HepG2 (cell line): ENCODE data around the gene ZDHHC3. TPM values are rescaled to one million over a fixed set of nuclear protein-coding genes. Genes with fewer than 3 reads are reported as not detected.

ENCODE experiments used
- ATAC-seq: fragments of 200-7000 bp; cut with Tn5 transposase; 3 replicates; pipeline ENCODE4 v1.9.1; 2020; ENCODE audit warnings: mild to moderate bottlenecking, moderate library complexity
- BruUV-seq: library from RNA; stranded (reverse); fragments of 400-500 nt; replicated peaks from 2 replicates; lab custom pipeline; 2021; lab: Mats Ljungman, UMichigan
- CTCF ChIA-PET: fragments of 300-600 bp; formaldehyde crosslinking; extraction: SDS; loops from one replicate; lab custom pipeline; 2021; ENCODE audit warnings: low total read pairs, inconsistent platforms, low intra/inter-chr PET ratio; lab: Yijun Ruan, JAX
- POLR2A ChIA-PET: fragments of 350-600 bp; sonication (Branson Sonifier 250); formaldehyde crosslinking; loops from one replicate; lab custom pipeline; 2020; ENCODE audit warnings: antibody characterized with exemption, inconsistent platforms; lab: Yijun Ruan, JAX
- DNase-seq: peaks from one replicate; pipeline ENCODE4 v3.0.0-alpha.2; 2015; ENCODE audit warnings: low spot score
- FAIRE-seq: peaks from 3 replicates; lab custom pipeline; 2011; peaks lifted over from hg19 to GRCh38; lab: Jason Lieb, UNC
- H2AFZ ChIP-seq: one replicate; pipeline ENCODE4 v1.6.1; 2011; ENCODE audit warnings: low read length, inconsistent platforms
- H3K27ac ChIP-seq: fragments of 300-600 bp; 3 replicates; pipeline ENCODE4 v1.8.0; 2011; ENCODE audit warnings: mixed run types, mild to moderate bottlenecking, mixed read lengths, low read length, inconsistent platforms; ENCODE audit not compliant: insufficient read depth; ENCODE audit errors: extremely low read length
- H3K27me3 ChIP-seq, 2 experiments: fragments of 200-600 bp in 1 of 2; 2 replicates in 1 of 2; 3 replicates in 1 of 2; pipeline versions ENCODE4 v1.6.0 to v1.8.0; 2011; ENCODE audit warnings: low read length in 2 of 2, mild to moderate bottlenecking in 2 of 2, moderate library complexity in 2 of 2, inconsistent platforms in 1 of 2; ENCODE audit not compliant: insufficient read depth in 2 of 2, control insufficient read depth in 1 of 2
- H3K36me3 ChIP-seq, 2 experiments: fragments of 200-600 bp in 1 of 2; replicated peaks in 1 of 2; 2 replicates in 1 of 2; 3 replicates in 1 of 2; pipeline versions ENCODE4 v1.5.1 to v1.8.0; 2011; ENCODE audit warnings: low read length in 2 of 2, inconsistent platforms in 1 of 2; ENCODE audit not compliant: insufficient read depth in 2 of 2, control insufficient read depth in 1 of 2
- H3K4me1 ChIP-seq: 2 replicates; pipeline ENCODE4 v1.5.1; 2012; ENCODE audit warnings: low read length, inconsistent platforms; ENCODE audit not compliant: insufficient read depth
- H3K4me2 ChIP-seq: 2 replicates; pipeline ENCODE4 v1.6.0; 2011; ENCODE audit warnings: low read depth, low read length, inconsistent platforms
- H3K4me3 ChIP-seq, 3 experiments: fragments of 200-600 bp in 1 of 3; sonication (generic), shearing (Covaris generic) in 1 of 3; replicated peaks in 1 of 3; 2 replicates each; pipeline ENCODE4 v1.5.1; 2011 to 2016; ENCODE audit warnings: low read length in 3 of 3, inconsistent platforms in 2 of 3, low read depth in 2 of 3, mild to moderate bottlenecking in 2 of 3, control low read depth in 1 of 3, mixed read lengths in 1 of 3; ENCODE audit not compliant: insufficient read depth in 1 of 3
- H3K79me2 ChIP-seq: one replicate; pipeline ENCODE4 v1.6.1; 2011; ENCODE audit warnings: low read length, inconsistent platforms; ENCODE audit not compliant: insufficient read depth
- H3K9ac ChIP-seq: 2 replicates; pipeline ENCODE4 v1.6.0; 2011; ENCODE audit warnings: mild to moderate bottlenecking, low read depth, low read length, inconsistent platforms; ENCODE audit not compliant: insufficient read depth
- H3K9me3 ChIP-seq: 2 replicates; pipeline ENCODE4 v1.5.1; 2012; ENCODE audit warnings: mild to moderate bottlenecking, low read length
- H4K20me1 ChIP-seq: 2 replicates; pipeline ENCODE4 v1.6.0; 2011; ENCODE audit warnings: inconsistent platforms, mild to moderate bottlenecking, low read length, moderate library complexity; ENCODE audit not compliant: insufficient read depth
- NCOA1 ChIP-seq: sonication (generic); formaldehyde crosslinking; IDR thresholded peaks from 2 replicates; pipeline ENCODE4 v1.9.0; 2021; ENCODE audit warnings: missing genetic modification reagents
- ZNF772 ChIP-seq: sonication (generic); formaldehyde crosslinking; IDR thresholded peaks from 2 replicates; pipeline ENCODE4 v1.5.0; 2020; ENCODE audit warnings: mild to moderate bottlenecking, missing genetic modification reagents
- WGBS: methylation state at CpG from one replicate; pipeline ENCODE4 v1.1.6; 2017; ENCODE audit warnings: low lambda C conversion rate; 5-methylcytosine and 5-hydroxymethylcytosine counted together
- in situ Hi-C: cut with HindIII; loops from 2 replicates; pipeline ENCODE4 v1.10.0; 2017; ENCODE audit warnings: low pct_unique_long_range_greater_than_20kb; ENCODE audit not compliant: extremely low pct_ligation_motif_present
- intact Hi-C: fragments of 100-400 bp; cut with micrococcal nuclease; formaldehyde crosslinking; loops from one replicate; pipeline ENCODE4 v1.10.0; 2022; ENCODE audit not compliant: unreplicated experiment
- polyA plus RNA-seq, 8 experiments: library from polyadenylated mRNA; depleted of rRNA in 3 of 8; stranded (reverse) in 7 of 8; unstranded in 1 of 8; fragments of >200 nt; fragmentation: Illumina TruSeq in 4 of 8; extraction: Trizol in 4 of 8; gene quantifications; 2 replicates each; pipeline versions ENCODE4 v1.2.1 to v1.2.3, GENCODE V29; 2011 to 2016; ENCODE audit warnings: low read depth in 4 of 8, missing spikeins in 1 of 8, mixed read lengths in 1 of 8; ENCODE audit not compliant: insufficient read depth in 1 of 8
- total RNA-seq, 5 experiments: library from RNA; depleted of rRNA; stranded (reverse); fragments of >200 nt; fragmentation: Illumina TruSeq; extraction: Trizol; gene quantifications; 2 replicates each; pipeline ENCODE4 v1.2.3, GENCODE V29; 2016; ENCODE audit warnings: low read depth in 1 of 5
- TF ChIP-seq, protein P1 (sequence below): sonication (generic); formaldehyde crosslinking; IDR thresholded peaks from 2 replicates; pipeline ENCODE4 v1.5.0; 2020; ENCODE audit warnings: mild to moderate bottlenecking, missing genetic modification reagents, borderline replicate concordance
- TF ChIP-seq, protein P2 (sequence below): sonication (generic); formaldehyde crosslinking; IDR thresholded peaks from 2 replicates; pipeline ENCODE4 v1.4.0; 2020; ENCODE audit warnings: missing genetic modification reagents, borderline replicate concordance
- TF ChIP-seq, protein P3 (sequence below): sonication (generic); formaldehyde crosslinking; IDR thresholded peaks from 2 replicates; pipeline ENCODE4 v1.4.0; 2020; ENCODE audit warnings: low read depth, mild to moderate bottlenecking, missing genetic modification reagents

Gene ZDHHC3
- total and polyA plus RNA-seq, 2 of the 13 experiments (the other 11 are each of a cell fraction or from before 2014, with no cell fraction given), result 44.1 to 65.7 TPM

DNA sequence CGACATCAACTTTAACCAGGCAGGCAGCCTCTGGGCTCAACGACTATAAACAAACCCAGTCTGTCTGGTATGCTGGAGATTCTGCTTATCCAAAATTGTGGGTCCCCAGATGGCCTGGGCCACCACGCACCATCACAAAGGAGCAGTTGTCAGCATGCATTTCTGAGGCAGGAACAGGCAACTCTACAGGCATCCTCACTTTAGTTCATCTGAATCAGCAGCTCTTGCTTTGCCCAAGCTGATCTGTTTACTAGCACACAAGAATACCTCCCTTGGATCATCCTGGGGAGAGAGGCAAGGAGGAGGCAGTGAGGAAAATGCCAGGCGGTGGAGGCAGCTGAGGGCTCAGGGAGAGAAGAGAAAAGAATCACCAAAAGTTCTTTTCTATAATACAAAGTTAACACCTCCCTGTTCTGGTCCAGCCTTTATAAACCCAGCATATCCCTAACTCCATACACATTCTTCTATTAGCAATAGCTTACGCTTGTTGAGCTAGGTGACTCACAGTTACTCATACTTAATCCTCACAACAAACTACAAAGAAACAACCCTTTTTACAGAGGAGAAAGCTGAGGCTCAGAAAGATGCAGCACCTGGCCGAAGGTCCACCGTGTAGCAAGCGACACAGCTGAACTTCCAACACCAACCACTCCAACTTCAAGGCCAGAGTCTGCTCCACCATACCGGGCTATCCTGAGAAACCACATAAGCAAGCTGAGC is 33.6 kb downstream of the ZDHHC3 start:
- H3K79me2 ChIP-seq, result no peaks in the 10 kb centered on the region
- BruUV-seq, result TSS peak; percentile 30
- no peak for ATAC-seq
- peaks cover 15 to 57% of the 10 kb centered on the region in 2 experiments for H3K36me3 ChIP-seq
- no peak for DNase-seq
- no peak overlapping the region for H2AFZ ChIP-seq
- H3K4me1 ChIP-seq, result no peaks in the 10 kb centered on the region
- H3K9ac ChIP-seq, result no peak overlapping the region
- 91% methylated on average over 8 of the region's 9 CpGs for WGBS
- no peak overlapping the region for H3K4me2 ChIP-seq
- TF ChIP-seq NCOA1 (no peak), ZNF772 (no peak)
- TF ChIP-seq, protein P1, sequence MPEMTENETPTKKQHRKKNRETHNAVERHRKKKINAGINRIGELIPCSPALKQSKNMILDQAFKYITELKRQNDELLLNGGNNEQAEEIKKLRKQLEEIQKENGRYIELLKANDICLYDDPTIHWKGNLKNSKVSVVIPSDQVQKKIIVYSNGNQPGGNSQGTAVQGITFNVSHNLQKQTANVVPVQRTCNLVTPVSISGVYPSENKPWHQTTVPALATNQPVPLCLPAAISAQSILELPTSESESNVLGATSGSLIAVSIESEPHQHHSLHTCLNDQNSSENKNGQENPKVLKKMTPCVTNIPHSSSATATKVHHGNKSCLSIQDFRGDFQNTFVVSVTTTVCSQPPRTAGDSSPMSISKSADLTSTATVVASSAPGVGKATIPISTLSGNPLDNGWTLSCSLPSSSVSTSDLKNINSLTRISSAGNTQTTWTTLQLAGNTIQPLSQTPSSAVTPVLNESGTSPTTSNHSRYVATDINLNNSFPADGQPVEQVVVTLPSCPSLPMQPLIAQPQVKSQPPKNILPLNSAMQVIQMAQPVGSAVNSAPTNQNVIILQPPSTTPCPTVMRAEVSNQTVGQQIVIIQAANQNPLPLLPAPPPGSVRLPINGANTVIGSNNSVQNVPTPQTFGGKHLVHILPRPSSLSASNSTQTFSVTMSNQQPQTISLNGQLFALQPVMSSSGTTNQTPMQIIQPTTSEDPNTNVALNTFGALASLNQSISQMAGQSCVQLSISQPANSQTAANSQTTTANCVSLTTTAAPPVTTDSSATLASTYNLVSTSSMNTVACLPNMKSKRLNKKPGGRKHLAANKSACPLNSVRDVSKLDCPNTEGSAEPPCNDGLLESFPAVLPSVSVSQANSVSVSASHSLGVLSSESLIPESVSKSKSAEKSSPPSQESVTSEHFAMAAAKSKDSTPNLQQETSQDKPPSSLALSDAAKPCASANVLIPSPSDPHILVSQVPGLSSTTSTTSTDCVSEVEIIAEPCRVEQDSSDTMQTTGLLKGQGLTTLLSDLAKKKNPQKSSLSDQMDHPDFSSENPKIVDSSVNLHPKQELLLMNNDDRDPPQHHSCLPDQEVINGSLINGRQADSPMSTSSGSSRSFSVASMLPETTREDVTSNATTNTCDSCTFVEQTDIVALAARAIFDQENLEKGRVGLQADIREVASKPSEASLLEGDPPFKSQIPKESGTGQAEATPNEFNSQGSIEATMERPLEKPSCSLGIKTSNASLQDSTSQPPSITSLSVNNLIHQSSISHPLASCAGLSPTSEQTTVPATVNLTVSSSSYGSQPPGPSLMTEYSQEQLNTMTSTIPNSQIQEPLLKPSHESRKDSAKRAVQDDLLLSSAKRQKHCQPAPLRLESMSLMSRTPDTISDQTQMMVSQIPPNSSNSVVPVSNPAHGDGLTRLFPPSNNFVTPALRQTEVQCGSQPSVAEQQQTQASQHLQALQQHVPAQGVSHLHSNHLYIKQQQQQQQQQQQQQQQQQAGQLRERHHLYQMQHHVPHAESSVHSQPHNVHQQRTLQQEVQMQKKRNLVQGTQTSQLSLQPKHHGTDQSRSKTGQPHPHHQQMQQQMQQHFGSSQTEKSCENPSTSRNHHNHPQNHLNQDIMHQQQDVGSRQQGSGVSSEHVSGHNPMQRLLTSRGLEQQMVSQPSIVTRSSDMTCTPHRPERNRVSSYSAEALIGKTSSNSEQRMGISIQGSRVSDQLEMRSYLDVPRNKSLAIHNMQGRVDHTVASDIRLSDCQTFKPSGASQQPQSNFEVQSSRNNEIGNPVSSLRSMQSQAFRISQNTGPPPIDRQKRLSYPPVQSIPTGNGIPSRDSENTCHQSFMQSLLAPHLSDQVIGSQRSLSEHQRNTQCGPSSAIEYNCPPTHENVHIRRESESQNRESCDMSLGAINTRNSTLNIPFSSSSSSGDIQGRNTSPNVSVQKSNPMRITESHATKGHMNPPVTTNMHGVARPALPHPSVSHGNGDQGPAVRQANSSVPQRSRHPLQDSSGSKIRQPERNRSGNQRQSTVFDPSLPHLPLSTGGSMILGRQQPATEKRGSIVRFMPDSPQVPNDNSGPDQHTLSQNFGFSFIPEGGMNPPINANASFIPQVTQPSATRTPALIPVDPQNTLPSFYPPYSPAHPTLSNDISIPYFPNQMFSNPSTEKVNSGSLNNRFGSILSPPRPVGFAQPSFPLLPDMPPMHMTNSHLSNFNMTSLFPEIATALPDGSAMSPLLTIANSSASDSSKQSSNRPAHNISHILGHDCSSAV (CRISPR knock-in tag), result no peak
- TF ChIP-seq, protein P2, sequence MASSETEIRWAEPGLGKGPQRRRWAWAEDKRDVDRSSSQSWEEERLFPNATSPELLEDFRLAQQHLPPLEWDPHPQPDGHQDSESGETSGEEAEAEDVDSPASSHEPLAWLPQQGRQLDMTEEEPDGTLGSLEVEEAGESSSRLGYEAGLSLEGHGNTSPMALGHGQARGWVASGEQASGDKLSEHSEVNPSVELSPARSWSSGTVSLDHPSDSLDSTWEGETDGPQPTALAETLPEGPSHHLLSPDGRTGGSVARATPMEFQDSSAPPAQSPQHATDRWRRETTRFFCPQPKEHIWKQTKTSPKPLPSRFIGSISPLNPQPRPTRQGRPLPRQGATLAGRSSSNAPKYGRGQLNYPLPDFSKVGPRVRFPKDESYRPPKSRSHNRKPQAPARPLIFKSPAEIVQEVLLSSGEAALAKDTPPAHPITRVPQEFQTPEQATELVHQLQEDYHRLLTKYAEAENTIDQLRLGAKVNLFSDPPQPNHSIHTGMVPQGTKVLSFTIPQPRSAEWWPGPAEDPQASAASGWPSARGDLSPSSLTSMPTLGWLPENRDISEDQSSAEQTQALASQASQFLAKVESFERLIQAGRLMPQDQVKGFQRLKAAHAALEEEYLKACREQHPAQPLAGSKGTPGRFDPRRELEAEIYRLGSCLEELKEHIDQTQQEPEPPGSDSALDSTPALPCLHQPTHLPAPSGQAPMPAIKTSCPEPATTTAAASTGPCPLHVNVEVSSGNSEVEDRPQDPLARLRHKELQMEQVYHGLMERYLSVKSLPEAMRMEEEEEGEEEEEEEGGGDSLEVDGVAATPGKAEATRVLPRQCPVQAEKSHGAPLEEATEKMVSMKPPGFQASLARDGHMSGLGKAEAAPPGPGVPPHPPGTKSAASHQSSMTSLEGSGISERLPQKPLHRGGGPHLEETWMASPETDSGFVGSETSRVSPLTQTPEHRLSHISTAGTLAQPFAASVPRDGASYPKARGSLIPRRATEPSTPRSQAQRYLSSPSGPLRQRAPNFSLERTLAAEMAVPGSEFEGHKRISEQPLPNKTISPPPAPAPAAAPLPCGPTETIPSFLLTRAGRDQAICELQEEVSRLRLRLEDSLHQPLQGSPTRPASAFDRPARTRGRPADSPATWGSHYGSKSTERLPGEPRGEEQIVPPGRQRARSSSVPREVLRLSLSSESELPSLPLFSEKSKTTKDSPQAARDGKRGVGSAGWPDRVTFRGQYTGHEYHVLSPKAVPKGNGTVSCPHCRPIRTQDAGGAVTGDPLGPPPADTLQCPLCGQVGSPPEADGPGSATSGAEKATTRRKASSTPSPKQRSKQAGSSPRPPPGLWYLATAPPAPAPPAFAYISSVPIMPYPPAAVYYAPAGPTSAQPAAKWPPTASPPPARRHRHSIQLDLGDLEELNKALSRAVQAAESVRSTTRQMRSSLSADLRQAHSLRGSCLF (CRISPR knock-in tag), result no peak
- TF ChIP-seq, protein P3, sequence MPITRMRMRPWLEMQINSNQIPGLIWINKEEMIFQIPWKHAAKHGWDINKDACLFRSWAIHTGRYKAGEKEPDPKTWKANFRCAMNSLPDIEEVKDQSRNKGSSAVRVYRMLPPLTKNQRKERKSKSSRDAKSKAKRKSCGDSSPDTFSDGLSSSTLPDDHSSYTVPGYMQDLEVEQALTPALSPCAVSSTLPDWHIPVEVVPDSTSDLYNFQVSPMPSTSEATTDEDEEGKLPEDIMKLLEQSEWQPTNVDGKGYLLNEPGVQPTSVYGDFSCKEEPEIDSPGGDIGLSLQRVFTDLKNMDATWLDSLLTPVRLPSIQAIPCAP (CRISPR knock-in tag), result no peak
- no peak for FAIRE-seq
- POLR2A ChIA-PET, result no interaction called here
- H3K9me3 ChIP-seq, result no peaks in the 10 kb centered on the region
- H3K27me3 ChIP-seq, result no peaks in the 10 kb centered on the region
- no peak overlapping the region for H3K27ac ChIP-seq
- intact Hi-C loops (no loop called here), in situ Hi-C loops (no loop called here)
- H4K20me1 ChIP-seq, result no peaks in the 10 kb centered on the region
- CTCF ChIA-PET, result no interaction called here
- no peak overlapping the region for H3K4me3 ChIP-seq
